Transverse colon (tissue), 4 donors: ENCODE results near the gene EHBP1L1. TPM values are rescaled to one million over a fixed set of nuclear protein-coding genes. Genes with fewer than 3 reads are reported as not detected.

Experiments
- DNase-seq: peaks from one replicate; pipeline ENCODE4 v3.0.0-alpha.2; 2019
- H3K27ac ChIP-seq, 4 donors: fragments of 200-600 bp; sonication (generic); 2 replicates each; pipeline ENCODE4 v1.5.1; 2016 to 2018; ENCODE audit warnings: inconsistent platforms in 4 of 4
- H3K27me3 ChIP-seq: fragments of 200-600 bp; sonication (generic); 2 replicates; pipeline ENCODE4 v1.5.1; 2017; ENCODE audit warnings: inconsistent platforms
- H3K36me3 ChIP-seq, 4 donors: fragments of 200-600 bp; sonication (generic); 2 replicates each; pipeline ENCODE4 v1.5.1; 2017 to 2019; ENCODE audit warnings: inconsistent platforms in 4 of 4
- H3K4me1 ChIP-seq, 4 donors: fragments of 200-600 bp; sonication (generic); 2 replicates each; pipeline ENCODE4 v1.5.1; 2017 to 2020; ENCODE audit warnings: inconsistent platforms in 4 of 4
- H3K4me3 ChIP-seq, 4 donors: fragments of 200-600 bp; sonication (generic); 1 replicate in 1 of 4; 2 replicates in 3 of 4; pipeline versions ENCODE4 v1.5.1 to v1.6.1; 2017 to 2019; ENCODE audit warnings: inconsistent platforms in 4 of 4
- H3K9me3 ChIP-seq, 2 donors: fragments of 200-600 bp; sonication (generic); 2 replicates each; pipeline ENCODE4 v1.5.1; 2017 to 2019; ENCODE audit warnings: inconsistent platforms in 2 of 2
- CTCF ChIP-seq, 5 experiments: fragments of 200-600 bp in 3 of 5; fragments of 450-650 bp in 2 of 5; sonication (generic) in 3 of 5; IDR thresholded peaks; 1 replicate in 2 of 5; 2 replicates in 3 of 5; pipeline ENCODE4 v1.5.1; 2016 to 2017; ENCODE audit warnings: antibody characterized with exemption in 5 of 5, inconsistent platforms in 3 of 5, mild to moderate bottlenecking in 2 of 5, moderate library complexity in 1 of 5
- EP300 ChIP-seq: sonication (generic); formaldehyde crosslinking; IDR thresholded peaks from one replicate; pipeline ENCODE4 v1.6.1; 2017; ENCODE audit warnings: antibody characterized with exemption, low read depth
- POLR2A ChIP-seq: fragments of 450-650 bp; IDR thresholded peaks from one replicate; pipeline ENCODE4 v1.6.1; 2016; ENCODE audit warnings: antibody characterized with exemption, mild to moderate bottlenecking, moderate library complexity
- POLR2AphosphoS5 ChIP-seq, 3 donors: sonication (generic); formaldehyde crosslinking; IDR thresholded peaks; one replicate each; pipeline ENCODE4 v1.6.1; 2016; ENCODE audit warnings: antibody characterized with exemption in 3 of 3
- WGBS, 2 donors: methylation state at CpG; one replicate each; pipeline ENCODE4 v1.1.5; 2018; ENCODE audit warnings: low coverage in 1 of 2; 5-methylcytosine and 5-hydroxymethylcytosine counted together
- in situ Hi-C, 4 donors: fragments of 200-750 bp; cut with MboI; loops; one replicate each; pipeline versions ENCODE4 v1.15.0 to v1.15.1; 2017; ENCODE audit warnings: low sequenced_read_pairs in 3 of 4, low pct_ligation_motif_present in 1 of 4, low pct_unique_long_range_greater_than_20kb in 1 of 4
- intact Hi-C: fragments of 100-400 bp; cut with DNase I; formaldehyde crosslinking; loops from one replicate; pipeline ENCODE4 v1.15.1; 2023; ENCODE audit warnings: low total_unique reads
- total RNA-seq, 4 donors: library from RNA; depleted of rRNA; stranded (reverse); fragments of >200 nt; gene quantifications; one replicate each; pipeline ENCODE4 v1.1.0, GENCODE V29; 2016

EHBP1L1 gene
- total RNA-seq, 4 donors from 2014 or later: 90.2 to 215 (median 106) TPM

- 31% methylated on average over 31 of the region's 64 CpGs; no CpG with 5 or more reads in 1 of the 2 donors for WGBS, 2 donors
- Histone ChIP-seq H3K4me3 (peak overlapping the region in 3 of 4 donors; percentile 30 to 51 (median 47)), H3K27ac (peak overlapping the region; percentile 83), H3K36me3 (no peaks in the 10 kb centered on the region), H3K9me3 (no peaks in the 10 kb centered on the region), H3K27me3 (no peaks in the 10 kb centered on the region), H3K4me1 (peaks cover 6 to 25% (median 17%) of the 10 kb centered on the region in 4 donors)
- intact Hi-C loops: no loop called here
- TF ChIP-seq CTCF (IDR thresholded peaks at IDR 0.05) (no peak), EP300 (no peak), POLR2A (peak; percentile 62), POLR2AphosphoS5 (IDR thresholded peaks at IDR 0.05) (peak; percentile 47 to 79 (median 60))
- DNase-seq: peak; percentile 99
- in situ Hi-C loops: no loop called here
Observed at GRCh38 chr11:65546217-65546958, 29.5 kb upstream of the EHBP1L1 start.

- H3K27ac ChIP-seq: peak overlapping the region in 1 of 4 donors; percentile 83
- H3K36me3 ChIP-seq: no peaks in the 10 kb centered on the region
Observed at GRCh38 chr11:65547446-65548125, 28.3 kb upstream of the EHBP1L1 start.

GRCh38 chr11:65548395-65548794, 27.5 kb upstream of the EHBP1L1 start:
- WGBS, 2 donors: 85 to 100% methylated on average over 1 to 3 of the region's 3 CpGs
- Histone ChIP-seq H3K27ac (no peak overlapping the region), H3K9me3 (no peaks in the 10 kb centered on the region), H3K36me3 (no peaks in the 10 kb centered on the region), H3K4me1 (peaks cover 0 to 33% (median 20%) of the 10 kb centered on the region in 4 donors), H3K27me3 (no peaks in the 10 kb centered on the region), H3K4me3 (no peak overlapping the region)
- DNase-seq: no peak
- in situ Hi-C loops (no loop called here), intact Hi-C loops (no loop called here)
- no peak for TF ChIP-seq POLR2AphosphoS5 (IDR thresholded peaks at IDR 0.05)
- no peak for TF ChIP-seq POLR2A
- TF ChIP-seq EP300: no peak
- TF ChIP-seq CTCF (IDR thresholded peaks at IDR 0.05): no peak

More at GRCh38 chr11:65547446-65548125, 28.3 kb upstream of the EHBP1L1 start:
- WGBS, 2 donors: 78% methylated on average over 39 of the region's 52 CpGs; no CpG with 5 or more reads in 1 of the 2 donors
- H3K9me3 ChIP-seq: no peaks in the 10 kb centered on the region
- intact Hi-C loops (no loop called here), in situ Hi-C loops (no loop called here)
- no peak overlapping the region for H3K4me3 ChIP-seq
- H3K4me1 ChIP-seq: peaks cover 0 to 30% (median 20%) of the 10 kb centered on the region in 4 donors
- H3K27me3 ChIP-seq: no peaks in the 10 kb centered on the region
- TF ChIP-seq POLR2A (no peak), CTCF (IDR thresholded peaks at IDR 0.05) (no peak), POLR2AphosphoS5 (IDR thresholded peaks at IDR 0.05) (no peak), EP300 (no peak)
- DNase-seq: no peak

- in situ Hi-C loops: no loop called here
Observed at GRCh38 chr11:65549096-65549495, 26.8 kb upstream of the EHBP1L1 start.

More at GRCh38 chr11:65549096-65549495, 26.8 kb upstream of the EHBP1L1 start:
- TF ChIP-seq CTCF (IDR thresholded peaks at IDR 0.05) (no peak), POLR2A (no peak), POLR2AphosphoS5 (IDR thresholded peaks at IDR 0.05) (no peak), EP300 (no peak)
- intact Hi-C loops: no loop called here
- no peaks in the 10 kb centered on the region for H3K9me3 ChIP-seq
- H3K27me3 ChIP-seq: no peaks in the 10 kb centered on the region
- H3K27ac ChIP-seq: no peak overlapping the region
- no peaks in the 10 kb centered on the region for H3K36me3 ChIP-seq
- no peak overlapping the region for H3K4me3 ChIP-seq
- DNase-seq: no peak
- H3K4me1 ChIP-seq: peaks cover 0 to 40% (median 24%) of the 10 kb centered on the region in 4 donors
- WGBS, 2 donors: 91 to 94% methylated on average over 2 to 3 of the region's 3 CpGs
